Activated CD8-positive, alpha-beta T cell treated with anti-CD3 and anti-CD28 coated beads for 36 hours (primary cell): ENCODE measurements around the gene RTF2. TPM values are rescaled to one million over a fixed set of nuclear protein-coding genes. Genes with fewer than 3 reads are reported as not detected.

Experiments
- ATAC-seq: fragments of 200-7000 bp; cut with Tn5 transposase; one replicate; pipeline ENCODE4 v1.10.0; 2021; ENCODE audit warnings: mild to moderate bottlenecking, moderate library complexity
- CTCF ChIA-PET: fragments of 350-600 bp; sonication (Branson Sonifier 250); formaldehyde crosslinking; loops from one replicate; lab custom pipeline; 2021; ENCODE audit warnings: antibody characterized with exemption; lab: Charles Lee
- POLR2A ChIA-PET: fragments of 350-600 bp; sonication (Branson Sonifier 250); formaldehyde crosslinking; loops from one replicate; lab custom pipeline; 2021; ENCODE audit warnings: antibody characterized with exemption; lab: Charles Lee
- DNase-seq: peaks from one replicate; pipeline ENCODE4 v3.0.0-alpha.2; 2020
- H3K27ac Mint-ChIP-seq: one replicate; pipeline ENCODE4 v1.8.0; 2021; ENCODE audit warnings: mild to moderate bottlenecking, mixed read lengths
- H3K27me3 Mint-ChIP-seq: one replicate; pipeline ENCODE4 v1.8.0; 2021; ENCODE audit warnings: mixed read lengths
- H3K36me3 Mint-ChIP-seq: one replicate; pipeline ENCODE4 v1.8.0; 2021; ENCODE audit warnings: low read depth, mixed read lengths
- H3K4me1 Mint-ChIP-seq: one replicate; pipeline ENCODE4 v1.8.0; 2021; ENCODE audit warnings: low read depth, mixed read lengths
- H3K4me3 Mint-ChIP-seq: one replicate; pipeline ENCODE4 v1.8.0; 2021; ENCODE audit warnings: mild to moderate bottlenecking, moderate library complexity, mixed read lengths
- H3K9me3 Mint-ChIP-seq: one replicate; pipeline ENCODE4 v1.8.0; 2021; ENCODE audit warnings: mixed read lengths
- CTCF ChIP-seq: fragments of 200-600 bp; IDR thresholded peaks from one replicate; pipeline ENCODE4 v1.8.0; 2022; ENCODE audit warnings: antibody characterized with exemption, mild to moderate bottlenecking
- intact Hi-C: fragments of 100-400 bp; cut with micrococcal nuclease; formaldehyde crosslinking; loops from one replicate; pipeline ENCODE4 v1.10.0; 2022
- total RNA-seq, 2 experiments: library from RNA; stranded (reverse); gene quantifications; one replicate each; pipeline ENCODE4 v1.2.3, GENCODE V29; 2021

The RTF2 gene
- total RNA-seq, 2 experiments from 2014 or later: 72.0 to 76.7 TPM

- intact Hi-C loops: no loop called here
- DNase-seq (no peak), ATAC-seq (peak; percentile 39)
- Mint-ChIP-seq H3K4me1 (peaks cover 60% of the 10 kb centered on the region), H3K9me3 (no peaks in the 10 kb centered on the region), H3K36me3 (peaks cover 10% of the 10 kb centered on the region), H3K27me3 (no peaks in the 10 kb centered on the region), H3K27ac (peak overlapping the region; percentile 86), H3K4me3 (no peak overlapping the region)
- POLR2A ChIA-PET: interaction anchor here (0.9 to 2.3 kb wide), 8 partner anchors 10 to 21 kb away, joined by 3 to 10 read pairs (median 3); no protein-coding TSS in a partner anchor
- TF ChIP-seq CTCF: no peak
- CTCF ChIA-PET: interaction anchor here (1.2 to 6.3 kb wide), 4 partner anchors 9 to 17 kb away, joined by 3 to 35 read pairs (median 4); no protein-coding TSS in a partner anchor
These were observed 35.1 kb upstream of the RTF2 start for GRCh38 chr20:56433221-56433879.

- DNase-seq: peak; percentile 63
- H3K36me3 Mint-ChIP-seq: peaks cover 10% of the 10 kb centered on the region
- no peaks in the 10 kb centered on the region for H3K9me3 Mint-ChIP-seq
- intact Hi-C loops: no loop called here
- ChIA-PET CTCF (interaction anchor here (1.2 to 1.6 kb wide), 3 partner anchors 10 to 16 kb away, joined by 3 to 5 read pairs (median 4); no protein-coding TSS in a partner anchor), POLR2A (interaction anchor here (0.9 to 2.3 kb wide), 6 partner anchors 13 to 21 kb away, joined by 3 to 10 read pairs (median 3); no protein-coding TSS in a partner anchor)
- no peak for TF ChIP-seq CTCF
- peak; percentile 76 for ATAC-seq
- H3K4me1 Mint-ChIP-seq: peaks cover 58% of the 10 kb centered on the region
- no peak overlapping the region for H3K4me3 Mint-ChIP-seq
- H3K27me3 Mint-ChIP-seq: no peaks in the 10 kb centered on the region
- peak overlapping the region; percentile 86 for H3K27ac Mint-ChIP-seq
These were observed 34.6 kb upstream of the RTF2 start for GRCh38 chr20:56433880-56434255.

GRCh38 chr20:56437196-56437960 lies 31.0 kb upstream of the RTF2 start:
- ATAC-seq: no peak
- Mint-ChIP-seq H3K9me3 (no peaks in the 10 kb centered on the region), H3K4me1 (peaks cover 56% of the 10 kb centered on the region), H3K27ac (no peak overlapping the region), H3K27me3 (no peaks in the 10 kb centered on the region), H3K4me3 (no peak overlapping the region), H3K36me3 (peaks cover 19% of the 10 kb centered on the region)
- intact Hi-C loops: no loop called here
- ChIA-PET CTCF (interaction anchor here (0.8 to 1.5 kb wide), 3 partner anchors 9 to 17 kb away, joined by 3 to 5 read pairs (median 3); no protein-coding TSS in a partner anchor), POLR2A (interaction anchor here (1.2 to 1.5 kb wide), 2 partner anchors 15 to 25 kb away, joined by 4 read pairs; partner anchors contain the start of gene CASS4)
- DNase-seq: no peak
- TF ChIP-seq CTCF: no peak

GRCh38 chr20:56438284-56438683 lies 30.1 kb upstream of the RTF2 start:
- DNase-seq: no peak
- Mint-ChIP-seq H3K4me1 (peaks cover 56% of the 10 kb centered on the region), H3K27ac (peak overlapping the region; percentile 13), H3K36me3 (peaks cover 19% of the 10 kb centered on the region), H3K27me3 (no peaks in the 10 kb centered on the region), H3K4me3 (no peak overlapping the region), H3K9me3 (no peaks in the 10 kb centered on the region)
- intact Hi-C loops: no loop called here
- CTCF ChIA-PET: no interaction called here
- POLR2A ChIA-PET: interaction anchor here (1.2 kb wide), 1 partner anchor 26 kb away, joined by 4 read pairs; the partner anchor contains the start of gene CASS4
- no peak for TF ChIP-seq CTCF
- no peak for ATAC-seq
